HG03520 (cell line): ENCODE data around the gene GATAD1.
A peak's percentile ranks its signal among the peaks of the same experiment; 100 is the strongest.
"Not testable (repeated sequence)": the region's sequence is repeated elsewhere in the genome, so short reads cannot be mapped to it uniquely, and the experiment has no call there.

Source experiments
- ATAC-seq: cut with Tn5 transposase; IDR thresholded peaks from one replicate; pipeline ENCODE4 v1.9.1; 2021; ENCODE audit warnings: mild to moderate bottlenecking, moderate library complexity; ENCODE audit not compliant: unreplicated experiment

GATAD1 gene, protein sequence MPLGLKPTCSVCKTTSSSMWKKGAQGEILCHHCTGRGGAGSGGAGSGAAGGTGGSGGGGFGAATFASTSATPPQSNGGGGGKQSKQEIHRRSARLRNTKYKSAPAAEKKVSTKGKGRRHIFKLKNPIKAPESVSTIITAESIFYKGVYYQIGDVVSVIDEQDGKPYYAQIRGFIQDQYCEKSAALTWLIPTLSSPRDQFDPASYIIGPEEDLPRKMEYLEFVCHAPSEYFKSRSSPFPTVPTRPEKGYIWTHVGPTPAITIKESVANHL

DNA sequence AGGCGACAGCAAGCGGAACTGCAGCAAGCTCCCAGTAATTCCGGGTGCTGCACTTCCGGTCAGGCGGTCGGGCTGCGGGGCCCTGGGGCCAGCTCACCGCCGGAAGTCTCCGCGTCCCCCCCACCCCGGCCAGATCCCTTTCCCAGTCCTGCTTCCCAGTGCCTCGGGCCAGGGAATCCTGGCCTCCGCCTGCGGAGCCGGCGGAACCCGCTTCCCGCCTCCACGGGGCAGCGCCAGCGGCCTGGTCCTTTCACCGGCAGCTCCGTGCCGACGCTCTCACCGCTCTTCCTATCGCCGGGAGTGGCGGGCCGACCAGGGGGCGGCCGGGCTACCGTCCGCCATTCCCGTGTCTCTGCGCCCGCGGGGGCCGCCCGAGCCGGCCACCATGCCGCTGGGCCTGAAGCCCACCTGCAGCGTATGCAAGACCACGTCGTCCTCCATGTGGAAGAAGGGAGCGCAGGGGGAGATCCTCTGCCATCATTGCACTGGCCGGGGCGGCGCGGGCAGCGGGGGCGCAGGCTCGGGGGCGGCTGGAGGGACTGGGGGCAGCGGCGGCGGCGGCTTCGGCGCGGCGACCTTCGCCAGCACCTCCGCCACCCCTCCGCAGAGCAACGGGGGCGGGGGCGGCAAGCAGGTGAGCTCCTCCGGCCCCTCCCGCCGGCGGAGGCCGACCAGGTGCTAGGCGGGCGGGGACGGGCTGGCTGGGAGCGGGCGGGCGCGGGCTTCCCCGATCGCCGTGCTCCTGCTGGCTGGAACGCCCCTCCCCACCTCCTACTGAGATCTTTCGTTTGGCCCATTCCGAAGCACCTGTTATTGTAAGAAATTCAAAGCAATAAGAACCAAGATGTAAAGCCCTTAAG lies at the start of gene GATAD1:
Gene GATAD1, plus strand, starts transcription at position 138 of the 860 bp plus-strand sequence. Its CDS starts 248 bp downstream, at position 386.
- ATAC-seq: peak; percentile 89

DNA sequence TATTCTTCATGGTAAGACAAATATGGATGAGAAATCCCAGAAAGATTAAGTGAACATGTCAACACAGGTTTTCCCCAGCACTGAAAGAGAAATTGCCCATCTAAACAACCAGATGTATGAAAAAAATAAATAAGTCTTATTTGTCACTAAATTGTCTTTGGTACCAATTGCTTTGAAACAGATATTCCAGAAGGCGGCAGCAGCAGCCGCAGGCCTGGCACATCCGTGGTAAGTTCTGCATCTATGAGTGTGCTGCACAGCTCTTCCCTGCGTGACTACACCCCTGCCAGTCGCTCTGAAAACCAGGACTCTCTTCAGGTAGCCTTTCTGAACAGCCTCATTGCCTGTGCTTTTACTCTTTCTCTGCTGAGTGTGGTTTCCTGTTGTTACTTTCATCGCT lies 49.7 kb upstream of the GATAD1 start:
- no peak for ATAC-seq

DNA sequence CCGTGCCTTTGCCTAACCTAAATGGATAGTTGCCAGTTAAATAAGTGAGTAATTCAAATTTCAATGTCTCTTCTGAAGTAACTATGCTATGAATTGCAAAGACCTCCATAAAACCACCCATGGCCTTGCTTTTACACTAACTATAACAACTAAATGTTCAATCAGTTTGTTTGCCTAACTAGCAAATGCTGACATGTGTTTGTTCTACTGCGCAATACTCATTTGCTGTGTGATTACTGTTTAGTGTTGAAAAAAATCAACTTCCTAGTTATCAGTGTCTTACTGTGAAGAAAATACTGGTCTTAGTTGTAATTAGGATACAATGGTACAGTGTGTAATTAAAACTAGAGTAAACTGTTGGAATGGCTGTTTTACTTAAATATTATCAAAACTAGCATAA lies 47.3 kb upstream of the GATAD1 start:
- ATAC-seq: no peak

- no peak for ATAC-seq
Measured at GRCh38 chr7:92402920-92403759, 44.1 kb upstream of the GATAD1 start.

GRCh38 chr7:92403760-92404074 lies 43.6 kb upstream of the GATAD1 start:
- no peak for ATAC-seq

- ATAC-seq: no peak
Measured at GRCh38 chr7:92404170-92404614, 43.1 kb upstream of the GATAD1 start.

GRCh38 chr7:92409357-92409756 lies 37.9 kb upstream of the GATAD1 start:
- no peak for ATAC-seq

DNA sequence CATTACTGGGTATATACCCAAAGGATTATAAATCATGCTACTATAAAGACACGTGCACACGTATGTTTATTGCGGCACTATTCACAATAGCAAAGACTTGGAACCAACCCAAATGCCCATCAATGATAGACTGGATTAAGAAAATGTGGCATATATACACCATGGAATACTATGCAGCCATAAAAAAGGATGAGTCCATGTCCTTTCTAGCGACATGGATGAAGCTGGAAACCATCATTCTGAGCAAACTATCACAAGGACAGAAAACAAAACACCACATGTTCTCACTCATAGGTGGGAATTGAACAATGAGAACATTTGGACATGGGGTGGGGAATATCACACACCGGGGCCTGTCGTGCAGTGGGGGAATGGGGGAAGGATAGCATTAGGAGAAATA lies 37.1 kb upstream of the GATAD1 start:
- ATAC-seq: not testable (repeated sequence)

GRCh38 chr7:92412745-92413144 lies 34.5 kb upstream of the GATAD1 start:
- no peak for ATAC-seq

- no peak for ATAC-seq
Measured at GRCh38 chr7:92413550-92413949, 33.7 kb upstream of the GATAD1 start.

DNA sequence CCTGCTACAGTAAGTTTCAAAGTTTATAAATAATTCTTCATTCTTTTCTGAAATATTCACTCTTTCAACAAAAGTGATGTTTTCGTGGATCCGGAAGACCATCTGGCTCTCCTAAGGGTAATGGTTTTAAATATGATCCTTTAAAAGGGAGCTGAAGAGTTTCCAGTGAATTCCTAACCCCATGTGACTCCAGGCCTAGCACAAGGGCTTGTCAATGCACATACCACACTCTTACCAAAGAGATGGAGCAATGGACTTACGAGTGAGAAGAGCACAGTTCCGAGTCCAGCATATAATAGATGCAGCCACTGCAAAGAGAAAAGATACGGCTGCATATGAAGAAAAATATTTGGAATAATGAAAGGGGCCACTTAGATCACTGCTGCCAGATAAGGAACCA lies 32.1 kb upstream of the GATAD1 start:
- no peak for ATAC-seq

GRCh38 chr7:92417913-92418312 lies 29.4 kb upstream of the GATAD1 start:
- ATAC-seq: no peak

DNA sequence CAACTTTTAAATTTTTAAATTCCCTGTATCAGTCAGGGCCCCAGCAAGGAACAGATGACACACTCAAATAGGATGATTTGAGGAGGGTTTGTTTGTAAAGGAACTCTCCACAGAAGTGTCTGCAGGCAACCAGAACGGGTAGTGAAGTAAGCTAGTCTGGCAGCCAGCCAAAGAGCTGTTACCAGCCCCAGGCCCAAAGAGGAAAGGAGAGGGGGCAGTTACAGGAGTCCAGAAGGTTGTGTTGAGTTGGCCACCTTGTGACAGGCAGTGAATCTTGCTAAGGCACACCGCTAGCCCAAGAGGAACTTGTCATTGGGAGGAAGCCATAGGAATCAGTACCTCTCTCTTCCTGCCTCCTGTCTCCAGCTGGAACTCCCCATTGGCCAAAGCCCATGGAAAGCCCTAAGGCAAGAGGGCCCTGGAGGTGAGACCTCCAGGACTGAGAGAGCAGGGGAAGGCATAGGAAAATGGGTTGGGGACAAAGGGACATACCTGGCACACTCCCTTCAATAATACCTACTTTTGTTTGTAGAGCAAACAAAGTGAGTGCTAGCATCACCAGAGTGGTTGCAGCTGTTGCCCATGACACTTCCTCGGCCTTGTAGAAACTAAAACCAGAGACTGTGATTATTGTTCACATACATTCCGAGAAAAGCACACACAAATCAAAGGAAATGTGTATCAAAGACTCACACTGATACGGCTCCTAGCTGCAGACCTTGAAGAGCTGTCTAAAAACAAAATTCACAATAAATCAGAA lies 25.4 kb upstream of the GATAD1 start:
- no peak for ATAC-seq

GRCh38 chr7:92422926-92423325 lies 24.4 kb upstream of the GATAD1 start:
- no peak for ATAC-seq

DNA sequence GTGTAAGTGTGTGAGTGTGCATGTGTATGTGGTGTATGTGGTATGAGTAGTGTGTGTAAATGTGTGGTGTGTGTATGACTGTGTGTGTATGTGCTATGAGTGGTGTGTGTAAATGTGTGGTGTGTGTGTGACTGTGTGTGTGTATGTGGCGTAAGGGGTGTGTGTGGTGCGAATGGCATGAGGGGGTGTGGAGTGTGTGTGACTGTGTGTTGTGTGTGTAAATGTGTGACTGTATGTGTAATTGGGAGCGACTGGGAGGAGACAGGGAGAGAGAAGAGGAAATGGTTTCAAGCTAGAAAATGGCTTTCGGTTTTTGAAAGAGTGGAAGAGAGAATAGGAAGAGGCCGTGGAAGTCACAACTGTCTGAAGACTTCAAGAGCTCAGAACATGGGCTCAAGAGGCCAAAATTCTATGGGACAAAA lies 23.6 kb upstream of the GATAD1 start:
- ATAC-seq: no peak

GRCh38 chr7:92425311-92425947 lies 21.9 kb upstream of the GATAD1 start:
- no peak for ATAC-seq

DNA sequence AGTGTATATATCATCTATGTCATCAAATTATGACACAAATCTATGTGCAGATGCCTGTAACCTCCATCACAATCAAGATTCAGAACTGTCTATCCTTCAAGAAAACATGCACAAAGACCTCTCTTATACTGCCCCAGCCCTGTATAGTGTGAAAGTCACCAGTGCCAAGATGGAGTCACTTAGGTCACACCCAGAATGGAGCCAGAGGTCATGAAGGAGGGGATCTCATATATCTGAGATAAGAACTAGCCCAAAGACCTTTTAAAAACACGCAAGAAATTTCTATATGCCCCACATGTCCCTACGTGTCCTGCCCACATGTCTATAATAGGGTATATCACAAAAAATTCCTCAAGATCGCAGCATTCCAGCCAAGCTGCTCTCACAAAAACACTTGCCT lies 20.1 kb upstream of the GATAD1 start:
- no peak for ATAC-seq

DNA sequence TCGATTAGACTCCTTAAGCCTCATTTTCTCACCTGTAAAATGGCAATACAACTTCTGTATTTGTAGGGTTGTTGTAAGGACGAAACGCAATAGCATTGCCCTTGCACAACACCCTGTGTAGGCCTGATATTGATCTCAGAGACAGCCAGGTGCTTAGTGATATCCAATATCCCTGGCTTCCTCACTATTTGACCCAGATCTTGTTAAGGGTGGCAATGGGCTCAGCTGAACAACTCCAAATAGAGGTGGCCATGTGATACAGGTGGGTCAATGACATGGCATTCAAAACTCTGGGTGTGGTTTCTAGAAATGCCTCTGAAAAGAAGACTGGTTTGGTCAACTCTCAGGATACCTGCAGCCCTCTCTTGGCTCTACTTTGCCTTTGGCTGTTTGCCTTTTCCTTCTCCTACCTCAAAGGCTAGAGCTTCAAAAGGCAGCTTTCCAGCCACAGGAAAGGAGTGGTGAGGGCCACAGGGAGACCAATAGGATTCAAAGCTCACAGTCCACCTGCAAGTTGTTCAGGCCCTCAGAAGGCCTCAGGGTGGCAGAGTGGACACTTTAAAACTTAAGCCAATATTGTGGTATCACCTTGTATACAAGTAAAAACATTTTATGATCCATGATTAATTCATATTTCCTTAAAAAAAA lies 14.9 kb upstream of the GATAD1 start:
- ATAC-seq: no peak

GRCh38 chr7:92433019-92433418 lies 14.3 kb upstream of the GATAD1 start:
- no peak for ATAC-seq

GRCh38 chr7:92435542-92435941 lies 11.7 kb upstream of the GATAD1 start:
- ATAC-seq: no peak
